Activated CD4-positive, alpha-beta T cell treated with anti-CD3 and anti-CD28 coated beads, Interleukin-10, Interleukin-2, amounts not matched to agents 100 ng/mL and 50 ng/mL, durations not matched to agents 16 hours and 8 hours (primary cell): ENCODE measurements around the gene SLC6A6.

Source experiments
- DNase-seq: peaks from one replicate; pipeline ENCODE4 v3.0.0-alpha.2; 2020

Gene SLC6A6

DNA sequence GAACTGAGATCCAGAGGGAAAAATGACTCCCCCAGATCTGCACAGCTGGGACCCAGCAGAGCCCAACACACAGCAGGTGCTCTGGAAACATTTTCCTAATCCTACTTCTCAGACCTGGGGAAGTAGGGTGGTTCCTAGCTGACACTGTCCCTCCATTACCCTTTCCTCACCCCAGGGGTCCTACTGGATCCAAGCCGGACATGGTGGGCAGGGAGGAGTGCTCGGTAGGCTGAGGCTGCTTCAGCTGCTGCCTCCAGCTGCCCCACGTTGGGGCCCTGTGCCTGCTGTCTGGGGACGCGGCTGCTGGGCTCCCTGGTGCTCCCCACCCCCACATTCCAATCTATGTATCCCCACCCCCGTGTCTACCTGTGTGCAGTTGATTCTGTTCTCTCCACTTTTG lies 29.8 kb upstream of the SLC6A6 start:
- DNase-seq: no peak

- no peak for DNase-seq
Observed at GRCh38 chr3:14373753-14374376, 28.5 kb upstream of the SLC6A6 start.

GRCh38 chr3:14374444-14374883 lies 27.9 kb upstream of the SLC6A6 start:
- DNase-seq: no peak

GRCh38 chr3:14375192-14375591 lies 27.2 kb upstream of the SLC6A6 start:
- DNase-seq: no peak

DNA sequence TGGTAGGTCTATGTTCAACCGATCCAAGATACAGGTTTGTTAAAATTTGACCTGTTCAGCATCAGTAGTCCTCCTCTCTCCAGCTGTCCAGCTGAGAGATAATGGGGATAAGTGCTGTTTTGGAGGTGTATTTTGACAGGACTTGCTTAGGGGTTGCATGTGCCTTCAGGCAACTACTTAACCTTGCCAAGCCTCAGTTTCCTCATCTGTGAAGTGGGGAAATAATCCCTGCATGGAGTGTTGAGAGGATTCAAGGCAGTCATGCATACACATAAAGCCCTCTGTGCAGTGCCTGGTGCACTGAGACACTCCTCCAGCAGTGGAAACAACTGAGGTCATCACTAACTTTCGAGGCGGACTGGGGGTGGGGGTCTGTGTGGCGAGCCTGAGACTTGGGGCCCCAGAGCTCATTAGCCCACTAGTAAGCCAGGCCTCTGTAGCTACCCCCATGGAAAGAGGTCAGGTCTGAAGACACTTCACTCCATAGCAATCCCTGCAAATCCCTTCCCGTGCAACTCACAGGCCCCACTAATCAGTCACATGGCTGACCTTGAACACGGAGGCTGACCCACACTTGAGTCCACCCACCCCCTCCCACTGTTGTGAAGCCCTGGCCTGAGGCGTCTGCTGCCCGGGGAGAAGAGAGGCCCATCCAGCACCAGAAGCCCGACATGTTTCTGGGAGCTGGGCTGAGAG lies 25.9 kb upstream of the SLC6A6 start:
- DNase-seq: no peak

DNA sequence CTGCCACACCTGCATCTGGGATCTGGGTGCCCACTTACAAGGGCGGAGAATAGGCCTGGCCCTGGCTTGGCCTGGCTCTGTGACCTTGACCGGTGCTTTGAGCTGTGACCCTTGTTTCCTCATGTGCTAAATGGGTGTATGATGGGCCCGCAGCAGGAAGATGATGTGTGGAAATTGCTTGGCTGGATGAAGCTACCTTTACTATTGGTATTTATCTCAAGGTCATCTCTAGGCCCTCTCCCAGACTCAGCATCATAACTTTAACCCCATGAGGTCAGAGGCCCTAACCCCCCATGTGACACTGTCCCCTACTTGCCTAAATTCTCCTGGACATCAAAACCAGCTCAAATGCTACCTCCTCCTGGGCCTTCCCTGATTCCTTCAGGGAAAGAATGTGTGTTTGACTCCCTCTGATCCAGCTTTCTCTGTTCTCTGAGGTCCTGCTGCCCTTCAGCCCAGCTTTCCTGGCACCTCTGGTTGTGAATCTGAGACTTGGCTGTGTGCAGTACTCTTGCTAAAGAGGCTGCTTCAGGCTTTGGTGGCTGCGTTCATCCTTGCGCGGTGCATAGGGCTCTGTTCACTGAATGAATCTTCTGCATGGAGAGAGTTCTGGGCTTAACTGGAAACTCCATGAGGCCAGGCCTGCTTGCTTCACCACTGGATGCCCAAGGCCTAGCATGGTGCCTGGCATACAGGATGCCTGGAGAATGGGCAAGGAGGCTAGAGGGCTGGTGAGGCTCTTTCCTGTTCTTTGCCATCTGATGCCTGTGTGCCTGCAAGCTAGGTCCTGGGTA lies 25.2 kb upstream of the SLC6A6 start:
- no peak for DNase-seq

GRCh38 chr3:14377838-14378169 lies 24.6 kb upstream of the SLC6A6 start:
- DNase-seq: peak; percentile 83

DNA sequence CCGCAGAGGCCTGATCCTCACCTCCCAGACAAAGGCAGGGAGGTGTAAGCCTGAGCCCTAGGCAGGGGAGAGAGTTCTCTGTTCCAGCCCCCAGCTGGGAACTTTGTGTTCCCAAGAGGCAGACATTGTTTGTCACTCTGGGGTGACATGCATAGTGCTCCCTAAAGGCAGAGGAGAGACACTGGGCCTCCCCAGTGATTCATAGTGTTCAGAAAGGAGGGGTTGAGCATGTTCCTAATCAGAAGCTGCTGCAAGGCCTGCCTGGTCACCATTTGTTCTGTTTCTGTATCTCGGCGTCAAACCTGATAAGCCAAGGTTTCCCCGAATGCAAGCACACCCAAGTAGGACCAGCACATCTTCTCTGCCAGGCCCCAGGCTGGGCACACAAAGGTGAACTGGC lies 24.0 kb upstream of the SLC6A6 start:
- no peak for DNase-seq

GRCh38 chr3:14379843-14380242 lies 22.6 kb upstream of the SLC6A6 start:
- DNase-seq: no peak

DNA sequence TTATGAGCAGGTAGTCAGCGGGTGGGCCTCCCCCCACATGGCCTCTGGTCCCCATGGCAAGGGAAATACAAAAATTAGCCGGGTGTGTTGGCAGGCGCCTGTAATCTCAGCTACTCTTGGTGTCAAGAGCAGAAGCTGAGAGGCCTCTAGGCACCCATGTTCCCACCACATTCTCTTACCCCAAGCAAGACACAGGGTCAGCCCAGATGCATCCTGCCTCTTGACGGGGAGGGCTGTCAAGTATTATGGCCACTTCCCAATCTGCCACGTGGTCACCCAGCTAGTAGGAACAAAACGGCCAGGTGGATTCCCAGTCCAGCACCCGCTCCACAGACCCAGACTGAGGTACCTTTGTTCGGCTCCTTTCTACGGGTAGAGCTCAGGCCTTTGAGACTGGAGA lies 16.2 kb upstream of the SLC6A6 start:
- no peak for DNase-seq

- no peak for DNase-seq
Observed at GRCh38 chr3:14388201-14388600, 14.2 kb upstream of the SLC6A6 start.

DNA sequence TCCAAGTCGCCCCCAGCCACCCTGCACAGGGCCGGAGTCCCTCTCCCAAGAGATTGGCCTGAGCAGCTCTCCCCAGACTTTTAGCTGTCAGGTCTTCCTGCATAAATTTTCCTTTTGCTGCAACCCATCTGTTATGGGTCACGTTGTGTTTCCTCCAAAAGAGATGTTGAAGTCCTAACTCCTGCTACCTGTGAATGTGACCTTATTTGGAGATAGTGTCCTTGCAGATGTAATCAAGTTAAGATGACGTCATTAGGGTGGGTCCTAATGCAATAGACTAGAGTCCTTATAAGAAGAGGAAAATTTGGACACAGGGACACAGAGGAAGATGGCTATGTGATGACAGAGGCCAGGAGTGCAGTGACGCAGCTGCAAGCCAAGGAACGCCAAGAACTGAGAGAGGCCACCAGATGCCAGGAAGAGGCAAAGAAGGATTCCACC lies 13.2 kb upstream of the SLC6A6 start:
- DNase-seq: no peak

- no peak for DNase-seq
Observed at GRCh38 chr3:14389716-14390115, 12.7 kb upstream of the SLC6A6 start.

GRCh38 chr3:14391033-14391432 lies 11.4 kb upstream of the SLC6A6 start:
- DNase-seq: no peak

GRCh38 chr3:14392231-14392630 lies 10.2 kb upstream of the SLC6A6 start:
- no peak for DNase-seq

DNA sequence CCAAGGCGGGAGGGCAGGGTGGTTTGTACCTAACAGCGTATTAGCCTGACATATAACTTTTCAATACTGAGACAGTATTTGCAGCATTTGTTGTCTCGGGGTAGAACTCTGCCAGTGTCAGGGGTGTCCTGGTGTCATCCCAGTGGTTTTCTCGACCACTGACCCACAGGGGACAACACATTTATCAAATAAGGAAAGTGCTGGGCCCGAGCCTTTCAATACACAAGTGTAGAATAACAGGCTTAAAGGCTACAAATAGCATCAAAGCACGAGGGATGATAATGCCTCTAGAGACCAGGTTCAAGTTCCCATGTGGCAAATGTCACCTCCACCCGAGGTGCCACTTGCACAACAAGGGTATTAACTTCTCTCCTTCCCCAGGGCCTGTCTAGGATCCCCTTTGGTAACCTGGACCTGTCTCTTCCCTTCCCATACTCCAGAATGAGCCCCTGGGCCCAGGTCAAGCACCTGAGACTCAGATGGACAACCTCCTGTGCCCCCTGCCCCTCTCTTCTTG lies 9.5 kb upstream of the SLC6A6 start:
- DNase-seq: no peak

DNA sequence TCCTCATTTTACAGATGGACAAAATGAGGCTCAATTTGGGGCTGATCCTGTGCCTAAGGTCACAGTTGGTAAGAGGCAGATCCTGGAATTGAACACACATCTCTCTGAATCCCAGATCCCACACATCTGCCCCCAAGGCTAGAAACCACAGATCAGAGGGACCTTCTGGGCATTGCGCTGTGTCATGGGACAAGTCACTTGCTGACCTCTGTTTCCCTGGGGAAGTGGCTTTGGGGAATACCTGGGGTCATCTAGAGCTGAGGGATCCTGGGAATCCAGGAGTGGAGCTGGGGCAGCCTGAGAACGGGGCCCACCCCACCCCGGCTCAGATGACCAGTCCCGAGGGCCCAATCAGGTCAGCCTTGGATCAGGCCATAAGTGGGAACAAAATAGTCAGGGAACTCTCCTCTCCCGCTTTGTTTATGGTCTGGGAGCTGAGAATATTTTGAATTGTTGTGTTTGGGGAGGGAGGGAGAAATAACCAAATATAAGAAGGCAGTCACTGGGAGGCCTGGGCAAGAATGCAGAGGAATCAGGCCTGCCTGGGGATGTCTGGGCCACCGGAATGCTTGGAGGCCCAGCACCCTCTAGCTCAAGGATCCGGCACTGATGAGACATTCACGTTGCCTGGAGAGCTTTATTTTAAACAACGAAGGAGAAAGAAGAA lies 8.8 kb upstream of the SLC6A6 start:
- no peak for DNase-seq

GRCh38 chr3:14396031-14396692 lies 6.2 kb upstream of the SLC6A6 start:
- no peak for DNase-seq

- no peak for DNase-seq
Observed at GRCh38 chr3:14397046-14397445, 5.4 kb upstream of the SLC6A6 start.

DNA sequence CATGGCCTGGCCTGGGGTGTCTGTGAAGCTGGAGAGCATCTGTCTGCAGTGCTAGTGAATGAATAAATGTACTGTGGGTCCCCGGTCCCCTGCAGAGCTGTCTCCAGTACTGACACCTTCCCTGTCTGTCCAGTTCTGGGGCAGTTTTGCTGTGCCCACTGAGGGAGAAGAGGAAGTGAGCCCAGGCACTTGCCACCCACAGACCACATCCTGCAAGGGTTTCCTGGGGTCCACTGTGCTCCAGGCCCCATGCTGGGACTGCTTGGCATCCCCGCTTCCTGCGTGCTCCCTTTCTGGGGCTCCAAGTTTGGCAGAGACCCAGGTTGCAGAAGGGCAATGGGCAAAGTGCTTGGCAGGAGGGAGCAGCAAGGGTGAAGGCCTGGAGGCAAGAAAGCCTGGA lies 4.9 kb upstream of the SLC6A6 start:
- peak; percentile 13 for DNase-seq

- no peak for DNase-seq
Observed at GRCh38 chr3:14397940-14398796, 4.2 kb upstream of the SLC6A6 start.

DNA sequence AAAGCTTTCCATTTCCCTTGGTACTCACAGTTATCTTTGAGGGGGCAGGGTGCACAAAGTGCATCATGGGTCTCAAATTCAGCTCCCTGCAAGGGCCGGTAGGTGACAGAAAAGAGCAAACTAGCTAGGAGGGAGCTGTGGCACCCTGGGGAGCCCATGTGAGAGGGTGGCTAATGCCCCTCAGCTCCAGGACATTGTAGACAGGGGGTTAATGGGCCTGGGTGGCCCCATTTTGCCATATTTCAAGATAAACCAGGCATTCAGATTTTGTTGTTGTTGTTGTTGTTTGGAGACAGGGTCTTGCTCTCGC lies 3.7 kb upstream of the SLC6A6 start:
- DNase-seq: no peak
